SH-SY5Y (cell line): ENCODE data around the gene INPP5B.

Source experiments
- GATA2 ChIP-seq: IDR thresholded peaks from 2 replicates; pipeline ENCODE4 v1.6.1; 2011; ENCODE audit warnings: mild to moderate bottlenecking, low read depth, low read length
- GATA3 ChIP-seq: IDR thresholded peaks from 2 replicates; pipeline ENCODE4 v1.6.1; 2011; ENCODE audit warnings: low read depth, mild to moderate bottlenecking, low read length, moderate library complexity

GRCh38 chr1:37958690-37959089 is 11.8 kb upstream of the INPP5B start:
- TF ChIP-seq GATA2 (no peak), GATA3 (no peak)
